HG03280 (cell line): ENCODE results near the gene ZNF592.

Experiments
- ATAC-seq: cut with Tn5 transposase; IDR thresholded peaks from one replicate; pipeline ENCODE4 v1.9.1; 2021; ENCODE audit warnings: mild to moderate bottlenecking, moderate library complexity; ENCODE audit not compliant: unreplicated experiment

The ZNF592 gene

GRCh38 chr15:84773716-84774115 is 25.3 kb downstream of the ZNF592 start:
- no peak for ATAC-seq

DNA sequence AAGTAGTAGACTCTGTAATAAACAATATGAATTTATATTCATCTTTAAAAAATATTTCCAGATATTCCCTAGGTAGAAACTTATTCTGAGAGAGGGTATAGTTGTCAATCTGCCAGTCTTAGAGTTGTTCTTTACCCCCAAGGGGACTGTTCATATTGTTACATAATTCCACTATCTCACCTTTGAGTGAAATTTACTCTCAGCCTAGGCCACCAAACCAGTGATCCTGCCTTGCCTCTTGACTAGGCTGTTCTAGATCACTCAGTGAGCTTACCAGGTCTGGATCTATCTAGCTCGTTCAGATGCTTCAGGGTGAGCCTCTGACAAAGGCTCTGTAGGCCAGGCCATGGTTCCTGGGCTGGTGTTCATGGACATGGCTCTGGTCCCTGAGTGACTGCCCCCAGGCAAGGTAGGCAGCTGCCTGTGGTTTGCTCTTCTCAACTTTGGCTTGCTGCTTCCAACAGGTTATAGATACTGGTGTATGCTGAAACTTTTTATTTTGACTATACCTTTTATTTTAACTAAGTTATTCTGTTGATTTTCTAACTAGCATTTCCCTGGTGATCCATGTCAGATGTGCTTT is 27.6 kb downstream of the ZNF592 start:
- ATAC-seq, result no peak

GRCh38 chr15:84778194-84778593 is 29.8 kb downstream of the ZNF592 start:
- no peak for ATAC-seq

DNA sequence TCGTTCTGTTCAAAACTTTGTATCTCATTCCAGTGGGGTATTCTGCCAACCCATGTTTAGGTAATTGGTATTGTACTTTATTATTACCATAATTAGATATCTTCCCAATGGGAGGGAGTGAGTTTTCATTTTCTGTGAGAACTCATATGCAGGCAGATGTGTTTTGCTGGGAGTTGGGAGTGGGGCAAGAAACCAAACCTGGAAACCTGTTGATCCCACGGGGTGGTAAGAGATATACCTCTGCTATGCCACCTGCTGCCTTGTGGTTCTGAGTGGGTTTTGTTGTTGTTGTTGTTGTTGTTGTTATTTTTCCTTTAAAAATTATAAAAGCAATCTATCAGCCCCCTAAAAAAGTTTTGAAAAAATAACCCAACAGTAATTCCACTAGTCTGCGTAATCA is 32.1 kb downstream of the ZNF592 start:
- ATAC-seq, result no peak

DNA sequence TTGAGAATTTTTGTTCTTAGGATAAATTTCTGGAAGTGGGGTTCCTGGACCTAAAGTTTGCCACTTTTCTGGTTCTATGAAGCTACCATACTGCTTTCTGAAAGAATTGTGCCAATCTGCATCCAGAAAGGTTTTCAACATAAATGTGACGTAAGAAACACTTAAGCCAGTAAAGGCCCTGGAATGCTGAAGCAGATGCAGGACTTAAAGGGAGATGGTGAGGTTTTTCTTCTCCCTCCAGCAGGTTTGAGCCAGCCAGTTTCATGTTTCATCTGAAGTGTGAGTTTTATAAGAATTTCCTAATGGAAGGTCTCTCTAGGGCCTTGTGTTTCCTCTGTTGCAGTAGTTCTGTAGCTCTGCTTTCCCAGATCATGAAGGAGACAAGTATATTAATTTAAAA is 33.1 kb downstream of the ZNF592 start:
- no peak for ATAC-seq

- ATAC-seq, result no peak
Observed at GRCh38 chr15:84782346-84782745, 34.0 kb downstream of the ZNF592 start.

DNA sequence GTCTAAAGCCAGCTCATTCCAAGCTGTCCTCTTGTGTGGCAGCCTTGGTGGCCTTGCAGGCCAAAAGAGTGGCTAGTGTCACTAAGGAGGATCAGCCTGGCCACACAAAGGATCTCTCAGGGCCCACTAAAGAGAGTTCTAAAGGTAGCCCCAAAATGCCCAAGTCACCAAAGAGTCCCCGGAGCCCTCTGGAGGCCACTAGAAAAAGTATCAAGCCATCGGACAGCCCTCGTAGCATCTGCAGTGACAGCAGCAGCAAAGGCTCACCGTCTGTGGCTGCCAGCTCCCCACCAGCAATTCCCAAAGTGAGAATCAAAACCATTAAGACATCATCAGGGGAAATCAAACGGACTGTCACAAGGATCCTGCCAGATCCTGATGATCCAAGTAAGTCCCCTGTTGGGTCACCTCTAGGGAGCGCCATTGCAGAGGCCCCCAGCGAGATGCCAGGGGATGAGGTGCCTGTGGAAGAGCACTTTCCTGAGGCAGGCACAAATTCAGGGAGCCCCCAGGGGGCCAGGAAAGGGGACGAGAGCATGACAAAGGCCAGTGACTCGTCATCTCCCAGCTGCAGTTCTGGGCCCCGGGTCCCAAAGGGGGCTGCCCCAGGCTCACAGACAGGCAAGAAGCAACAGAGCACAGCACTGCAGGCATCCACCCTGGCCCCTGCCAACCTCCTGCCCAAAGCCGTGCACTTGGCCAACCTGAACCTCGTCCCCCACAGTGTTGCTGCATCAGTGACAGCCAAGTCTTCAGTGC is 35.3 kb downstream of the ZNF592 start:
- ATAC-seq, result no peak

GRCh38 chr15:84784262-84784661 is 35.9 kb downstream of the ZNF592 start:
- ATAC-seq, result no peak

DNA sequence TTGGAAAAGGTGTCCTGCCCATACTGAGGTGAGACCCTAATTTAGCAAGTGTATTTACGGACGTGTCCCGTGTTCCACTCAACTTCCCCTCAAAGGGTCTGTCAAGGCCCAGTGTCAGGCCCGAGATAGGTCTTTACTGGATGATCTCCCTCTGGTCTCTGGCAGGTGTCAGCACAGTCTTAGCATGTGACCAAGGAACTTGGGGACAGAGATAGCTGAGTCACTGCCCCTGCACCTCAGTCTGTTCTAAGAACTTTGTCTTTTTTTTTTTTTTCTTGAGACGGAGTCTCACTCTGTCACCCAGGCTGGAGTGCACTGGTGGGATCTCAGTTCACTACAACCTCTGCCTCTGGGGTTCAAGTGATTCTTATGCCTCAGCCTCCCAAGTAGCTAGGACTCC is 36.7 kb downstream of the ZNF592 start:
- no peak for ATAC-seq

GRCh38 chr15:84788500-84788899 is 40.1 kb downstream of the ZNF592 start:
- no peak for ATAC-seq

DNA sequence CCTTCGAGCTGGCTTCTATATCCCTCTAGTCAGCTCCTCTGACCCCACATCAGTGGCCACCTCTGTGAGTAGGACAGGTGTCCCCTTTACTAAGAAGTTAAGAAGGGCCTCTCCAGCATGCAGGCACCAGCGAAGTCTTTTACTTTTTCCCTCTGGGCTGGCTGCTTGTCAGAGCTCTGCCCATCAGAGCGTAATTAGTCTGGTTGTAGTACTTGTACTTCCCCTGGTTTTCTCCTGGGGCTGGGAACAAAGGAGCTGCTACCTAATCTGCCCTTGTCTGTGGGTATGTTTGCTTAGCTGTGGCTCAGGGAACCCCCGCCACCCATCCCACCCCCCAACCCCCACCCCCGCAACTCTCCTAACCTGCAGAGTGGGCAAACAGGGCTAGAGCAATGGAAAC is 41.4 kb downstream of the ZNF592 start:
- ATAC-seq, result no peak

DNA sequence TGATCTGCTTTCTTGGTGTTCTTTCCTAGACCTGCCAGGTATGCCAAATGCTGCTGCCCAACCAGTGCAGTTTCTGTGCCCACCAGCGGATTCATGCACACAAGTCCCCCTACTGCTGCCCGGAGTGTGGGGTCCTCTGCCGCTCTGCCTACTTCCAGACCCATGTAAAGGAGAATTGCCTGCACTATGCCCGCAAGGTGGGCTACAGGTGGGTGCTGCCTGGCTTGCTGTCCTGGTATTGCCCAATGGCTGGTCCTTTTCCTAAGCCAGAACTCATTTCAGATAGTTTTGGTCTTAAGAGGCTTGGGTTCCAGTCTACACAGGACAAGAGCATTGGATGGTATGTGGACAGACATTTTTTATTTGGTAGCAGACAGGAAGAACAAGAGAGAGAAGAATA is 42.3 kb downstream of the ZNF592 start:
- ATAC-seq, result no peak

- no peak for ATAC-seq
Observed at GRCh38 chr15:84791763-84792162, 43.4 kb downstream of the ZNF592 start.

GRCh38 chr15:84793431-84794161 is 45.2 kb downstream of the ZNF592 start:
- no peak for ATAC-seq

GRCh38 chr15:84794162-84794547 is 45.8 kb downstream of the ZNF592 start:
- no peak for ATAC-seq

DNA sequence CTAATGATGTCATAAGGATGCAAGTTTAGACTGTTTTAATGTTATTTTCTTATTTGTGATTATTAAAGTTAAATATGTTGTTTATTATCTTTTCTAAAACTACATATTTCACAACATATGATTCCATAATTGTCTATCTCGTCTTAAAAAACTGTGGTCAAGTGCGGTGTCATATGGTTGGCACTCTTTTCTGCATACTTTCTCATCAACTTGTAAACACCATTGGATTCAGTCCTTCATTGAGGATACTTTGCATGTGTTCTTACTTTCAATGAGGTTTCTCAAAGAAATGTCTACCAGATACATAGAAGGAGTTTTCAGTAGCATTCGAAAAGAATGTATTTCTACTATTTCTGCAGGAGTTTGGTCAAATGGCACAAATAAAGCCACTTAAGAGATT is 46.8 kb downstream of the ZNF592 start:
- ATAC-seq, result no peak

DNA sequence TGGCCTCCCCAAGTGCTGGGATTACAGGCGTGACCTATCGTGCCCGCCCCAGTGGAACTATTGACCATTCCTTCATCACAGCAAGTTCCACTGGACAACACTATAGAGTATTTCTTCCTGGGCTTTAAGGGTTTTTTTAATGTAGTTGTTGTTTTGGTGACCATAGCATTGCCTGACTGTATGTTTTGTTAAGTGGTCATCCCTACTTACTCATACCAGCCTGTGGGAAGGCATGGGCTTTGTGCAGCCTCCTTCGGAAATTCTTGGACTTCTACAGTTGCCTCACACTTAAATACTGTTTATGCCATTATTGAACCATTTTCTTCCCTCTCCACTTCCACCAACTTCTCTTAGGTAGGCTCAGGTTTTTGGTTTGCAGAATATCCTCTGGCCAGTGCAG is 48.8 kb downstream of the ZNF592 start:
- no peak for ATAC-seq

GRCh38 chr15:84797801-84798200 is 49.4 kb downstream of the ZNF592 start:
- no peak for ATAC-seq

DNA sequence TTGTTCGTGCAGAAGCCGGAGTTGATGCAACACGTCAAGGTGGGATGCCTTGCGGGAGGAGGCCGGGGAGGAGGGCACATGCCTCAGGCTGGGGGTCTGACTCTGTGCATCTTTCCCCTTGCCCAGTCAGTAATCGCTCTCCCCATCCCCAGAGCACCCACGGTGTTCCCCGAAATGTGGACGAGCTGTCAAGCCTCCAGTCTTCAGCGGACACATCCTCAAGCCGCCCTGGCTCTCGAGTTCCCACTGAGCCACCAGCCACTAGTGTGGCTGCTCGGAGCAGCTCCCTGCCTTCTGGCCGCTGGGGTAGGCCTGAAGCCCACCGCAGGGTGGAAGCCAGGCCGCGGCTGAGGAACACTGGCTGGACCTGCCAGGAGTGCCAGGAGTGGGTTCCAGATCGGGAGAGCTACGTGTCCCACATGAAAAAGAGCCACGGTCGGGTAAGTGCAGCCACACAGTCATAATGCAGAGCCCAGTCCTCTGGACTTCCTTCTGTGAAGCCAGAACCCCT is 50.1 kb downstream of the ZNF592 start:
- ATAC-seq, result no peak

GRCh38 chr15:84799511-84800187 is 51.3 kb downstream of the ZNF592 start:
- no peak for ATAC-seq

DNA sequence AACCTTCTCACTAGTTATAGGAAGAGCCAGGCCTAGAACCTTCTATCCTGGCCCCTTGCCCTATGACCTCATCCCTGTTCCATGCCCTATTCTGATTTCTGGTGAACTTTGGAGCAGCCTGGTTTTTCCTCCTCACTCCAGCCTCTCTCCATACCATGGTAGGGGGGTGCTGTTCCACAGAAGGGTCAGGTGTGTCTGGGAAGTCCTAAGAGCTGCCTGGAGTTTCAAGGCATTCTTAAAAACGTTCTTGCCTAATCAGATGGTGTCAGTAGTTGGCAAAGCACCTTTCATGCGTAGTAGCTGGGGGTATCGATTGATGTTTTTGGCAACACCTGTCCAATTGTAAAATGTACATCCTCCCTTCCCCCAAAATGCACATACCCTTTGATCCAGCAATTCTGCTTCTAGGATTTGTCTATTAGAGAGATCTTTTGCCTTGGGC is 52.0 kb downstream of the ZNF592 start:
- ATAC-seq, result no peak
